Caco-2 (cell line): ENCODE results near the gene GNAI1. TPM values are rescaled to one million over a fixed set of nuclear protein-coding genes. Genes with fewer than 3 reads are reported as not detected.

Experiments
- BruUV-seq: library from RNA; stranded (reverse); fragments of 400-500 nt; replicated peaks from 2 replicates; lab custom pipeline; 2021; lab: Mats Ljungman, UMichigan
- CTCF ChIA-PET: fragments of 300-600 bp; sonication (Branson Sonifier 250); formaldehyde crosslinking; loops from one replicate; lab custom pipeline; 2022; ENCODE audit warnings: antibody characterized with exemption; lab: Charles Lee
- POLR2A ChIA-PET: fragments of 300-600 bp; sonication (Branson Sonifier 250); formaldehyde crosslinking; loops from one replicate; lab custom pipeline; 2022; ENCODE audit warnings: antibody characterized with exemption; lab: Charles Lee
- DNase-seq, 2 experiments: peaks; one replicate each; pipeline versions ENCODE4 v3.0.0 to v3.0.0-alpha.2; 2020 to 2022
- H3K27me3 ChIP-seq: replicated peaks from 2 replicates; pipeline ENCODE4 v1.6.0; 2011; ENCODE audit warnings: low read length; ENCODE audit not compliant: control insufficient read depth, insufficient read depth
- H3K36me3 ChIP-seq: 2 replicates; pipeline ENCODE4 v1.5.1; 2011; ENCODE audit warnings: low read length; ENCODE audit not compliant: control insufficient read depth, insufficient read depth
- H3K4me1 ChIP-seq: fragments of 250-450 bp; sonication (Bioruptor Pico); 2 replicates; pipeline ENCODE4 v1.5.1; 2020; ENCODE audit warnings: mild to moderate bottlenecking
- H3K4me3 ChIP-seq: 2 replicates; pipeline ENCODE4 v1.5.1; 2011; ENCODE audit warnings: low read depth, mild to moderate bottlenecking, control low read depth, low read length
- H3K9me3 ChIP-seq: fragments of 250-450 bp; sonication (Bioruptor Pico); 2 replicates; pipeline ENCODE4 v1.5.1; 2020; ENCODE audit warnings: mild to moderate bottlenecking, moderate library complexity
- H3K27ac Mint-ChIP-seq: one replicate; pipeline ENCODE4 v1.8.0; 2022; ENCODE audit warnings: mixed read lengths; ENCODE audit not compliant: unreplicated experiment
- H3K27me3 Mint-ChIP-seq: one replicate; pipeline ENCODE4 v1.8.0; 2022; ENCODE audit warnings: mixed read lengths; ENCODE audit not compliant: insufficient read depth, unreplicated experiment
- H3K36me3 Mint-ChIP-seq: one replicate; pipeline ENCODE4 v1.8.0; 2022; ENCODE audit warnings: mild to moderate bottlenecking, mixed read lengths; ENCODE audit not compliant: insufficient read depth, unreplicated experiment
- H3K4me1 Mint-ChIP-seq: one replicate; pipeline ENCODE4 v1.8.0; 2022; ENCODE audit warnings: low read depth, mixed read lengths; ENCODE audit not compliant: unreplicated experiment
- H3K4me3 Mint-ChIP-seq: one replicate; pipeline ENCODE4 v1.8.0; 2022; ENCODE audit warnings: mild to moderate bottlenecking, moderate library complexity, mixed read lengths; ENCODE audit not compliant: unreplicated experiment
- H3K9me3 Mint-ChIP-seq: one replicate; pipeline ENCODE4 v1.8.0; 2022; ENCODE audit warnings: mixed read lengths; ENCODE audit not compliant: unreplicated experiment
- intact Hi-C: fragments of 100-400 bp; cut with micrococcal nuclease; formaldehyde crosslinking; loops from one replicate; pipeline ENCODE4 v1.10.0; 2022; ENCODE audit not compliant: unreplicated experiment
- total RNA-seq: library from RNA; stranded (reverse); gene quantifications from 2 replicates; pipeline ENCODE4 v1.2.3, GENCODE V29; 2022
- TF ChIP-seq, protein P1 (sequence below), 2 experiments: fragments of 200-600 bp in 1 of 2; IDR thresholded peaks; 1 replicate in 1 of 2; 2 replicates in 1 of 2; pipeline versions ENCODE4 v1.5.1 to v1.8.0; 2011 to 2022; ENCODE audit warnings: antibody characterized with exemption in 1 of 2, control low read depth in 1 of 2, inconsistent platforms in 1 of 2, low read depth in 1 of 2, low read length in 1 of 2, mild to moderate bottlenecking in 1 of 2, moderate library complexity in 1 of 2; ENCODE audit not compliant: insufficient read depth in 1 of 2, severe bottlenecking in 1 of 2, unreplicated experiment in 1 of 2

The GNAI1 gene
- total RNA-seq, 1 experiment from 2014 or later, result 2.1 TPM

DNA sequence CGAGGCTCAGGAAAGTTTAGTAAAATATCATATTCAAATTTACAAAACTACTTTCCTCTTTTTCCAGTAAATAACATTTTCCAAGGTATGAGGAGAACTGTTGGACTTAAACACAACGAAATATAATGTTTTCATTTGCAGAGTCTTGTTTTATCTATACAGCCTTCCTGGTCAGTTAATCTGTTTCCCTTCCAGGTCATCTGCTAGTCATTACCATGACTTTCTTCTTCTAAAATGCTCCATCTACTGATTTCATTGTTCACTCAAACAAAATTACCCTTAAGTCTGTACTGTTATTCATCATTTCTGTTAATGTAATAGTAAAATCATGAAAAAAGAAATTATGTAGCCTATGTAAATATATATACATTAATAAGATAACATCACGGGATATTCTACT, 69.8 kb downstream of the GNAI1 start:
- H3K4me3 Mint-ChIP-seq, result no peak overlapping the region

GRCh38 chr7:80204919-80205318, 70.3 kb downstream of the GNAI1 start:
- Mint-ChIP-seq H3K36me3 (no peaks in the 10 kb centered on the region), H3K9me3 (no peaks in the 10 kb centered on the region), H3K4me3 (no peak overlapping the region), H3K4me1 (peaks cover 7% of the 10 kb centered on the region), H3K27me3 (no peaks in the 10 kb centered on the region), H3K27ac (no peak overlapping the region)
- TF ChIP-seq, protein P1, sequence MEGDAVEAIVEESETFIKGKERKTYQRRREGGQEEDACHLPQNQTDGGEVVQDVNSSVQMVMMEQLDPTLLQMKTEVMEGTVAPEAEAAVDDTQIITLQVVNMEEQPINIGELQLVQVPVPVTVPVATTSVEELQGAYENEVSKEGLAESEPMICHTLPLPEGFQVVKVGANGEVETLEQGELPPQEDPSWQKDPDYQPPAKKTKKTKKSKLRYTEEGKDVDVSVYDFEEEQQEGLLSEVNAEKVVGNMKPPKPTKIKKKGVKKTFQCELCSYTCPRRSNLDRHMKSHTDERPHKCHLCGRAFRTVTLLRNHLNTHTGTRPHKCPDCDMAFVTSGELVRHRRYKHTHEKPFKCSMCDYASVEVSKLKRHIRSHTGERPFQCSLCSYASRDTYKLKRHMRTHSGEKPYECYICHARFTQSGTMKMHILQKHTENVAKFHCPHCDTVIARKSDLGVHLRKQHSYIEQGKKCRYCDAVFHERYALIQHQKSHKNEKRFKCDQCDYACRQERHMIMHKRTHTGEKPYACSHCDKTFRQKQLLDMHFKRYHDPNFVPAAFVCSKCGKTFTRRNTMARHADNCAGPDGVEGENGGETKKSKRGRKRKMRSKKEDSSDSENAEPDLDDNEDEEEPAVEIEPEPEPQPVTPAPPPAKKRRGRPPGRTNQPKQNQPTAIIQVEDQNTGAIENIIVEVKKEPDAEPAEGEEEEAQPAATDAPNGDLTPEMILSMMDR (IDR thresholded peaks at IDR 0.05; ENCODE audit: insufficient read depth in 1 of 2, low read depth in 1 of 2, low read length in 1 of 2, severe bottlenecking in 1 of 2, unreplicated experiment in 1 of 2), result no peak
- POLR2A ChIA-PET, result no interaction called here
- H3K4me1 ChIP-seq, result peaks cover 3% of the 10 kb centered on the region
- no peaks in the 10 kb centered on the region for H3K36me3 ChIP-seq
- H3K4me3 ChIP-seq, result no peak overlapping the region
- no TSS peak for BruUV-seq
- CTCF ChIA-PET, result no interaction called here
- intact Hi-C loops, result loop anchor here (5.0 kb wide), 1 partner anchor 73 kb away; the partner anchor contains the start of gene GNAI1
- H3K9me3 ChIP-seq, result no peaks in the 10 kb centered on the region
- no peak for DNase-seq
- no peaks in the 10 kb centered on the region for H3K27me3 ChIP-seq

More for the DNA sequence above, 69.8 kb downstream of the GNAI1 start:
- Mint-ChIP-seq H3K9me3 (no peaks in the 10 kb centered on the region), H3K4me1 (peaks cover 7% of the 10 kb centered on the region), H3K36me3 (no peaks in the 10 kb centered on the region), H3K27me3 (no peaks in the 10 kb centered on the region), H3K27ac (no peak overlapping the region)
- no peak for DNase-seq
- TF ChIP-seq, protein P1 (IDR thresholded peaks at IDR 0.05; ENCODE audit: insufficient read depth in 1 of 2, low read depth in 1 of 2, low read length in 1 of 2, severe bottlenecking in 1 of 2, unreplicated experiment in 1 of 2), result no peak
- no peaks in the 10 kb centered on the region for H3K36me3 ChIP-seq
- no peak overlapping the region for H3K4me3 ChIP-seq
- POLR2A ChIA-PET, result no interaction called here
- H3K27me3 ChIP-seq, result no peaks in the 10 kb centered on the region
- intact Hi-C loops, result no loop called here
- BruUV-seq, result no TSS peak
- no peaks in the 10 kb centered on the region; the same call in 1 of the 2 replicates for H3K4me1 ChIP-seq
- CTCF ChIA-PET, result no interaction called here
- H3K9me3 ChIP-seq, result no peaks in the 10 kb centered on the region

DNA sequence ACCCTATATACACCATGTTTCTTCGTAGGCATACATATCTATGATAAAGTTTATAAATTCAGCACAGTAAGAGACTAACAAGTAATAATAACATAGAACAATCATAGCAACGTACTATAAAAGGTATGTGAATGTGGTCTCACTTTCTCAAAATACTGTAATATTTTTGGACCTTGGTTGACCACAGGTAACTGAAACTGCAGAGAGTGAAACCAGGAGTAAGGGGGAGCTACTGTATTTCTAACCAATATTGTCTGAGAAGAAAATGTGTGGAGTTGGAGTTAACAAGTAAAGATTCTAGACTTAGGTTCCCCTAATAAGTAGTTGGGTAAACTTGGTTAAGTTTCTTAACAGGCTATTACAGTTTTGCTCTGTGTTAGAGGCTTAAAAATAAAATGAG, 72.1 kb downstream of the GNAI1 start:
- ChIA-PET POLR2A (no interaction called here), CTCF (no interaction called here)
- TF ChIP-seq, protein P1 (IDR thresholded peaks at IDR 0.05; ENCODE audit: insufficient read depth in 1 of 2, low read depth in 1 of 2, low read length in 1 of 2, severe bottlenecking in 1 of 2, unreplicated experiment in 1 of 2), result peak in 1 of 2 experiments; percentile 15
- intact Hi-C loops, result loop anchor here (2.0 to 5.0 kb wide), 2 partner anchors 74 to 186 kb away; partner anchors contain the start of gene GNAI1
- Mint-ChIP-seq H3K27me3 (no peaks in the 10 kb centered on the region), H3K27ac (no peak overlapping the region), H3K9me3 (no peaks in the 10 kb centered on the region), H3K4me1 (peaks cover 20% of the 10 kb centered on the region), H3K36me3 (no peaks in the 10 kb centered on the region), H3K4me3 (no peak overlapping the region)
- Histone ChIP-seq H3K4me1 (peaks cover 13% of the 10 kb centered on the region), H3K27me3 (no peaks in the 10 kb centered on the region), H3K4me3 (no peak overlapping the region), H3K9me3 (no peaks in the 10 kb centered on the region), H3K36me3 (no peaks in the 10 kb centered on the region)
- no TSS peak for BruUV-seq
- DNase-seq, result no peak
